IMR-90 (cell line): Measurements from ENCODE around the gene DSCAML1. TPM values are rescaled to one million over a fixed set of nuclear protein-coding genes. Genes with fewer than 3 reads are reported as not detected.

ENCODE experiments used
- ATAC-seq: fragments of 200-7000 bp; cut with Tn5 transposase; 2 replicates; pipeline ENCODE4 v1.9.1; 2020; ENCODE audit warnings: low read depth, mild to moderate bottlenecking, moderate library complexity
- BruUV-seq: library from RNA; stranded (reverse); fragments of 400-500 nt; replicated peaks from 2 replicates; lab custom pipeline; 2021; lab: Mats Ljungman, UMichigan
- CTCF ChIA-PET: fragments of 300-600 bp; formaldehyde crosslinking; extraction: SDS; loops from one replicate; lab custom pipeline; 2021; ENCODE audit warnings: antibody characterized with exemption; lab: Yijun Ruan, JAX
- POLR2A ChIA-PET: fragments of 300-600 bp; sonication (Branson Sonifier 250); formaldehyde crosslinking; loops from one replicate; lab custom pipeline; 2022; ENCODE audit warnings: antibody characterized with exemption; ENCODE audit not compliant: unreplicated experiment; lab: Charles Lee
- DNase-seq: peaks from one replicate; pipeline ENCODE4 v3.0.0; 2013
- H2AFZ ChIP-seq: replicated peaks from 2 replicates; pipeline ENCODE3; 2013; ENCODE audit warnings: low read length, mild to moderate bottlenecking; ENCODE audit not compliant: poor library complexity
- H2AK5ac ChIP-seq: 2 replicates; pipeline ENCODE4 v1.6.1; 2013; ENCODE audit warnings: low read depth, low read length, inconsistent platforms
- H2AK9ac ChIP-seq: replicated peaks from 2 replicates; pipeline ENCODE3; 2013; ENCODE audit warnings: mild to moderate bottlenecking, low read depth, low read length, moderate library complexity; ENCODE audit not compliant: poor library complexity
- H2BK120ac ChIP-seq: 2 replicates; pipeline ENCODE4 v1.6.1; 2013; ENCODE audit warnings: low read depth, low read length, inconsistent platforms
- H2BK15ac ChIP-seq: 3 replicates; pipeline ENCODE4 v1.6.1; 2013; ENCODE audit warnings: low read depth, low read length, inconsistent platforms
- H2BK20ac ChIP-seq: 2 replicates; pipeline ENCODE4 v1.6.1; 2013; ENCODE audit warnings: low read depth, mild to moderate bottlenecking, inconsistent platforms, low read length, moderate library complexity
- H2BK5ac ChIP-seq: 2 replicates; pipeline ENCODE4 v1.6.1; 2013; ENCODE audit warnings: mild to moderate bottlenecking, low read depth, low read length, inconsistent platforms; ENCODE audit not compliant: poor library complexity, severe bottlenecking
- H3K14ac ChIP-seq: replicated peaks from 2 replicates; pipeline ENCODE4 v1.6.1; 2013; ENCODE audit warnings: low read depth, low read length, inconsistent platforms
- H3K18ac ChIP-seq: 2 replicates; pipeline ENCODE4 v1.6.1; 2013; ENCODE audit warnings: low read depth, low read length, control low read depth
- H3K23ac ChIP-seq: 2 replicates; pipeline ENCODE4 v1.6.1; 2013; ENCODE audit warnings: low read depth, low read length, inconsistent platforms
- H3K27ac ChIP-seq: 2 replicates; pipeline ENCODE4 v1.5.1; 2013; ENCODE audit warnings: mild to moderate bottlenecking, control low read depth, low read length; ENCODE audit not compliant: insufficient read depth
- H3K27me3 ChIP-seq: 2 replicates; pipeline ENCODE4 v1.6.1; 2013; ENCODE audit warnings: low read length; ENCODE audit not compliant: control insufficient read depth, insufficient read depth
- H3K36me3 ChIP-seq: 2 replicates; pipeline ENCODE4 v1.6.1; 2013; ENCODE audit warnings: low read length, mixed read lengths; ENCODE audit not compliant: control insufficient read depth, insufficient read depth
- H3K4ac ChIP-seq: 2 replicates; pipeline ENCODE4 v1.6.1; 2013; ENCODE audit warnings: low read depth, low read length, inconsistent platforms
- H3K4me1 ChIP-seq: 2 replicates; pipeline ENCODE4 v1.6.1; 2013; ENCODE audit warnings: low read length, mixed read lengths; ENCODE audit not compliant: control insufficient read depth, insufficient read depth
- H3K4me2 ChIP-seq: 2 replicates; pipeline ENCODE4 v1.6.1; 2013; ENCODE audit warnings: low read depth, mild to moderate bottlenecking, control low read depth, low read length, moderate library complexity
- H3K4me3 ChIP-seq: 2 replicates; pipeline ENCODE4 v1.5.1; 2013; ENCODE audit warnings: low read depth, mild to moderate bottlenecking, control low read depth, low read length, moderate library complexity; ENCODE audit not compliant: insufficient read depth
- H3K56ac ChIP-seq: 2 replicates; pipeline ENCODE4 v1.6.1; 2013; ENCODE audit warnings: low read length, inconsistent platforms; ENCODE audit not compliant: insufficient read depth; ENCODE audit errors: extremely low read depth
- H3K79me1 ChIP-seq, 2 experiments: 2 replicates each; pipeline ENCODE4 v1.6.1; 2013; ENCODE audit warnings: low read length in 2 of 2, inconsistent platforms in 1 of 2, low read depth in 1 of 2
- H3K9ac ChIP-seq: 2 replicates; pipeline ENCODE4 v1.6.1; 2013; ENCODE audit warnings: low read depth, low read length, control low read depth
- H3K9me1 ChIP-seq: 2 replicates; pipeline ENCODE4 v1.6.1; 2013; ENCODE audit warnings: low read length, inconsistent platforms; ENCODE audit not compliant: insufficient read depth
- H3K9me3 ChIP-seq: 2 replicates; pipeline ENCODE4 v1.6.1; 2013; ENCODE audit warnings: low read length; ENCODE audit not compliant: control insufficient read depth, insufficient read depth
- H4K20me1 ChIP-seq: 2 replicates; pipeline ENCODE4 v1.6.1; 2013; ENCODE audit warnings: low read length, inconsistent platforms; ENCODE audit not compliant: insufficient read depth
- H4K5ac ChIP-seq: 2 replicates; pipeline ENCODE4 v1.6.1; 2013; ENCODE audit warnings: mild to moderate bottlenecking, low read depth, low read length, control low read depth
- H4K8ac ChIP-seq, 2 experiments: 2 replicates each; pipeline ENCODE4 v1.6.1; 2013; ENCODE audit warnings: low read depth in 2 of 2, low read length in 2 of 2, control low read depth in 1 of 2, inconsistent platforms in 1 of 2
- H4K91ac ChIP-seq: 2 replicates; pipeline ENCODE4 v1.6.1; 2013; ENCODE audit warnings: low read depth, low read length, inconsistent platforms; ENCODE audit not compliant: insufficient read depth
- BHLHE40 ChIP-seq: fragments of 150-350 bp; IDR thresholded peaks from 2 replicates; pipeline ENCODE4 v1.6.1; 2016; ENCODE audit warnings: mild to moderate bottlenecking, low read depth, low read length
- CHD1 ChIP-seq: IDR thresholded peaks from 2 replicates; pipeline ENCODE4 v1.6.1; 2012; ENCODE audit warnings: low read depth, low read length, improper control_type of control experiment
- FOS ChIP-seq: fragments of 150-350 bp; IDR thresholded peaks from 2 replicates; pipeline ENCODE4 v1.6.1; 2016; ENCODE audit warnings: low read depth, low read length
- MAFK ChIP-seq: IDR thresholded peaks from 2 replicates; pipeline ENCODE4 v1.6.1; 2012; ENCODE audit warnings: low read depth, low read length, improper control_type of control experiment
- MAZ ChIP-seq: IDR thresholded peaks from 2 replicates; pipeline ENCODE4 v1.6.1; 2012; ENCODE audit warnings: low read depth, mild to moderate bottlenecking, low read length, improper control_type of control experiment, moderate library complexity, borderline replicate concordance
- MXI1 ChIP-seq: IDR thresholded peaks from 2 replicates; pipeline ENCODE4 v1.6.1; 2012; ENCODE audit warnings: low read depth, mild to moderate bottlenecking, low read length, moderate library complexity, borderline replicate concordance
- NFE2L2 ChIP-seq: fragments of 150-350 bp; IDR thresholded peaks from 2 replicates; pipeline ENCODE4 v1.6.1; 2016; ENCODE audit warnings: low read depth, mild to moderate bottlenecking, low read length
- POLR2A ChIP-seq: IDR thresholded peaks from 2 replicates; pipeline ENCODE4 v1.6.1; 2012; ENCODE audit warnings: mild to moderate bottlenecking, low read depth, low read length
- RAD21 ChIP-seq: IDR thresholded peaks from 2 replicates; pipeline ENCODE4 v1.6.1; 2012; ENCODE audit warnings: low read length, improper control_type of control experiment
- WGBS, 2 experiments: methylation state at CpG; one replicate each; pipeline versions ENCODE4 v1.1.5 to v1.1.7; 2013; ENCODE audit warnings: missing lambda C conversion rate in 2 of 2; ENCODE audit not compliant: insufficient read length in 1 of 2; ENCODE audit errors: extremely low coverage in 2 of 2; 5-methylcytosine and 5-hydroxymethylcytosine counted together
- dilution Hi-C: fragments of 300-500 bp; cut with HindIII; formaldehyde crosslinking; loops from one replicate; pipeline ENCODE4 v1.14.3; 2018; ENCODE audit warnings: low sequenced_read_pairs; ENCODE audit not compliant: unreplicated experiment
- in situ Hi-C: fragments of 300-500 bp; cut with MboI; formaldehyde crosslinking; loops from 3 replicates; pipeline ENCODE4 v1.14.3; 2019; ENCODE audit warnings: low sequenced_read_pairs, inconsistent platforms, mixed read lengths
- intact Hi-C: fragments of 100-400 bp; cut with micrococcal nuclease; formaldehyde crosslinking; loops from 2 replicates; pipeline ENCODE4 v1.10.0; 2022
- polyA plus RNA-seq, 3 experiments: library from polyadenylated mRNA; depleted of rRNA; stranded (reverse); fragments of >200 nt; gene quantifications; 2 replicates each; pipeline ENCODE4 v1.2.3, GENCODE V29; 2012; ENCODE audit warnings: low replicate concordance in 1 of 3
- total RNA-seq: library from RNA; depleted of rRNA; stranded (reverse); fragments of >200 nt; gene quantifications from 2 replicates; pipeline ENCODE4 v1.2.3, GENCODE V29; 2012
- TF ChIP-seq, protein P1 (sequence below): conservative IDR thresholded peaks from 2 replicates; pipeline ENCODE4 v1.5.1; 2012; ENCODE audit warnings: mild to moderate bottlenecking, low read depth, low read length, improper control_type of control experiment

DSCAML1 gene
- total and polyA plus RNA-seq, 2 of the 4 experiments (the other 2 are of a cell fraction), result not detected

GRCh38 chr11:117789241-117789640 is 7.8 kb downstream of the DSCAML1 start:
- H3K4me1 ChIP-seq, result no peaks in the 10 kb centered on the region
- H3K23ac ChIP-seq, result no peak overlapping the region
- H4K8ac ChIP-seq, result no peak overlapping the region
- dilution Hi-C loops, result no loop called here
- H3K4ac ChIP-seq, result no peak overlapping the region
- 59% methylated on average over 3 of the region's 4 CpGs; no CpG with 5 or more reads in 1 of the 2 experiments for WGBS, 2 experiments
- H4K91ac ChIP-seq, result no peak overlapping the region
- H3K27me3 ChIP-seq, result peaks cover 25% of the 10 kb centered on the region
- H3K14ac ChIP-seq, result no peak overlapping the region
- ATAC-seq (no peak), DNase-seq (no peak)
- no peak overlapping the region for H2AK9ac ChIP-seq
- no peak overlapping the region for H2AFZ ChIP-seq
- no peaks in the 10 kb centered on the region for H4K20me1 ChIP-seq
- BruUV-seq, result no TSS peak
- no peak overlapping the region for H3K4me3 ChIP-seq
- no peaks in the 10 kb centered on the region for H3K9me3 ChIP-seq
- H3K56ac ChIP-seq, result no peak overlapping the region
- no peaks in the 10 kb centered on the region for H3K9me1 ChIP-seq
- POLR2A ChIA-PET, result no interaction called here
- no peak overlapping the region for H3K18ac ChIP-seq
- H2BK120ac ChIP-seq, result no peak overlapping the region
- H2AK5ac ChIP-seq, result no peak overlapping the region
- H3K79me1 ChIP-seq, result no peaks in the 10 kb centered on the region
- H3K36me3 ChIP-seq, result no peaks in the 10 kb centered on the region
- H4K5ac ChIP-seq, result no peak overlapping the region
- intact Hi-C loops, result no loop called here
- TF ChIP-seq, protein P1, sequence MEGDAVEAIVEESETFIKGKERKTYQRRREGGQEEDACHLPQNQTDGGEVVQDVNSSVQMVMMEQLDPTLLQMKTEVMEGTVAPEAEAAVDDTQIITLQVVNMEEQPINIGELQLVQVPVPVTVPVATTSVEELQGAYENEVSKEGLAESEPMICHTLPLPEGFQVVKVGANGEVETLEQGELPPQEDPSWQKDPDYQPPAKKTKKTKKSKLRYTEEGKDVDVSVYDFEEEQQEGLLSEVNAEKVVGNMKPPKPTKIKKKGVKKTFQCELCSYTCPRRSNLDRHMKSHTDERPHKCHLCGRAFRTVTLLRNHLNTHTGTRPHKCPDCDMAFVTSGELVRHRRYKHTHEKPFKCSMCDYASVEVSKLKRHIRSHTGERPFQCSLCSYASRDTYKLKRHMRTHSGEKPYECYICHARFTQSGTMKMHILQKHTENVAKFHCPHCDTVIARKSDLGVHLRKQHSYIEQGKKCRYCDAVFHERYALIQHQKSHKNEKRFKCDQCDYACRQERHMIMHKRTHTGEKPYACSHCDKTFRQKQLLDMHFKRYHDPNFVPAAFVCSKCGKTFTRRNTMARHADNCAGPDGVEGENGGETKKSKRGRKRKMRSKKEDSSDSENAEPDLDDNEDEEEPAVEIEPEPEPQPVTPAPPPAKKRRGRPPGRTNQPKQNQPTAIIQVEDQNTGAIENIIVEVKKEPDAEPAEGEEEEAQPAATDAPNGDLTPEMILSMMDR, result no peak
- TF ChIP-seq FOS (no peak), CHD1 (no peak), MXI1 (no peak), MAFK (no peak), NFE2L2 (no peak), BHLHE40 (no peak), POLR2A (no peak), MAZ (no peak), RAD21 (no peak)
- no peak overlapping the region for H3K27ac ChIP-seq
- H3K9ac ChIP-seq, result no peak overlapping the region
- CTCF ChIA-PET, result no interaction called here
- H2BK5ac ChIP-seq, result no peak overlapping the region
- no peak overlapping the region for H2BK15ac ChIP-seq
- no peak overlapping the region for H2BK20ac ChIP-seq
- H3K4me2 ChIP-seq, result no peak overlapping the region
- in situ Hi-C loops, result no loop called here
